GM18502 (cell line): ENCODE measurements around the gene SNHG17.
"Not testable (repeated sequence)": the region's sequence is repeated elsewhere in the genome, so short reads cannot be mapped to it uniquely, and the experiment has no call there.

Experiments
- ATAC-seq: cut with Tn5 transposase; IDR thresholded peaks from one replicate; pipeline ENCODE4 v1.9.1; 2021; ENCODE audit warnings: mild to moderate bottlenecking; ENCODE audit not compliant: unreplicated experiment, poor library complexity

The SNHG17 gene

GRCh38 chr20:38447931-38448675, 13.0 kb upstream of the SNHG17 start:
- ATAC-seq = peak; percentile 52

GRCh38 chr20:38447251-38447661, 12.1 kb upstream of the SNHG17 start:
- no peak for ATAC-seq

- ATAC-seq = peak; percentile 82
Observed at GRCh38 chr20:38446441-38447209, 11.5 kb upstream of the SNHG17 start.

DNA sequence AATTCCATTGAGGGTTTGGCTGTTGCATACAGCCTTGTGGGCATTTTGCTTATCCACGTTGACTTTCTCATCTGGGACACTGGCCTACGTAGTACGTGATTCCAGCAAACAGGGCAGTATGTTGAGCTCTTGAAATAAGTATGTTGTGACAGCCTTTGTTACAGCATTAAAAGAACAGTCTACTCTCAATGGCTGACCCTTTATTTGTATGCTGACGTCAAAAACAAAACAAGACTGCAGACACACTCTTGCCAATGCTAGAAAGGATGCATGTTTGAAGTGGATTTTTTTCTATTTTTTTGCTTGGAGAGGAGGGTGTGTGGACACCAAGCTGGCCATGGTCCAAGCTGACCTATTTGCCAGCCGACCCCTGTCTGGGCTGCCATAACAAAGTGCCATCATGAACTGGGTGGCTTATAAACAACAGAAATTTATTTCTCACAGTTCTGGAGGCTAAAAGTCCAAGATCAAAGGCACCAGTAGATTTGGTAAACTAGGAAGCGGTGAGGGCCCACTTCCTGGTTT, 10.8 kb upstream of the SNHG17 start:
- no peak for ATAC-seq

GRCh38 chr20:38445381-38445796, 10.3 kb upstream of the SNHG17 start:
- no peak for ATAC-seq

GRCh38 chr20:38441916-38442315, 6.8 kb upstream of the SNHG17 start:
- ATAC-seq = no peak

DNA sequence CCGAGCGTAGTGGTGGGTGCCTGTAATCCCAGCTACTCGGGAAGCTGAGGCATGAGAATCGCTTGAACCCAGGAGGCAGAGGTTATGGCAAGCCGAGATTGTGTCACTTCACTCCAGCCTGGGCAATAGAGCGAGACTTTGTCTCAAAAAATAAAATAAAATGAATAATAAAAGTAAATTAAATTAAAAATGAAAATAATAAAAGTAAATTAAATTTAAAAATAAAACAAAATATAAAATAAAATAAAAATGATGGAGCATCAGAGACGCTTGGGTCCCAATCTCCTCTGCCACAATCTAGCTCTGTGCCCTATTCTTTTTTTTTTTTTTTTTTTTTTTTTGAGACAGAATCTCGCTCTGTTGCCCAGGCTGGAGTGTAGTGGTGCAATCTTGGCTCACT, 6.0 kb upstream of the SNHG17 start:
- ATAC-seq = not testable (repeated sequence)

GRCh38 chr20:38437796-38438195, 2.7 kb upstream of the SNHG17 start:
- ATAC-seq = no peak

- no peak for ATAC-seq
Observed at GRCh38 chr20:38435555-38435939, 419 bp upstream of the SNHG17 start.

DNA sequence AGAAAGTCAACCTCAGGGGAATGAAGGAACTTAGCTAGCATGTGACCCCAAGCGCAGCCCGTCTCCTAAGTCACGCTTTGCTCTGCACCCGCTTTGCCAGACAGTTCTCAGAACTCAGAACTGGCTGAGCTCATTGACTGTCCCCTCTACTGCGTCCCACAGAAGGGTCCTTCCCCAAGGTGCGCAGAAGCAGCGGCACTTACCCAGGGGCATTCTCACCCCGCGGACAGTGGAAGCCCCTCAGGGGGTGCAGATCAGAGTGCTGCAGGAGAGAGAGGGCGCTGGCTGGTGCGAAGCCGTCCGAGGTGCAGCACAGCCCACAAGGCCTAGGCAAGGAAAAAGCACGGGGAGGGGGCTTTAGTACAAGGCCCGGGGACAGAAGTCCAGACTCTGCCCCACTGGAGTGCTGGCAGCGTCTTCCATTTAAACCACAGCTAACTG, 807 bp downstream of the SNHG17 start:
- ATAC-seq = peak; percentile 33

DNA sequence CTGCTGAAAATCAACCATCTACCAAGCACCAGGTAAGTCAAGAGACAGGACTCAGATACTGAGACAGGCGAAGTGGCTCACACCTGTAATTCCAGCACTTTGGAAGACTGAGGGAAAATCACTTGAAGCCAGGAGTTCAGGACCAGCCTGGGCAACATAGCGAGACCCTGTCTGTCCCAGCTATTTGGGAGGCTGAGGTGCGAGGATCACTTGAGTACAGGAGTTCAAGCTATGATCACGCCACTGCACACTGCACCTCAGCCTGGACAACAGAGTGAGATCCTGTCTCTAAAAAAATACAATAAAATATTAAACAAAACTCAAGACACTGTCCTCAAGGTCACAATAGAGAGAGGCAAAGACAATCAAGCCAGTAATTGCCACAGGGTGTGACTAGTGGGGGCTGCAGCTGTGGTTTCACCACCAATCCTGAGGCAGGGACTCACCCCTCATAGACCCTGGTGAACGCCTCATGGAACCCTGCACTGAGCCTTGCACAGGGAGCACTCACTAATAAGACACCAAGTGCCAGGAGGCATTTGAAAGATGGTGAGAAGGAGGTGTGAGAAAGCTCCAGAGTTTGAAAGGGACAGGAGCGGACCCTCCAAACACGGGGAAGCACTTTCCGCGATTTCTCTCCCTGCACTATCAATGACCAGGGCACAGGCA, 1.7 kb downstream of the SNHG17 start:
- ATAC-seq = no peak

DNA sequence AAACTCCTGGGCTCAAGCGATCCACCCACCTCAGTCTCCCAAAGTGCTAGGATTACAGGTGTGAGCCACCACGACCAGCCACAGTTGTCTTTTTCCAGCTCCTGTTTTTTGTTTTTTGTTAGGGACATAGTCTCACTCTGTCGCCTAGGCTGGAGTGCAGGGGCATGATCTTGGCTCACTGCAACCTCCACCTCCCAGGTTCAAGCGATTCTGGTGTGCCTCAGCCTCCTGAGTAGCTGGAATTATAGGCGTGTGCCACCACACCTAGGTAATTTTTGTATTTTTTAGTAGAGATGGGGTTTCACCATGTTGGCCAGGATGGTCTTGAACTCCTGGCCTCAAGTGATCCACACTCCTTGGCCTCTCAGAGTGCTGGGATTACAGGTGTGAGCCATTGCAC, 2.3 kb downstream of the SNHG17 start:
- not testable (repeated sequence) for ATAC-seq

DNA sequence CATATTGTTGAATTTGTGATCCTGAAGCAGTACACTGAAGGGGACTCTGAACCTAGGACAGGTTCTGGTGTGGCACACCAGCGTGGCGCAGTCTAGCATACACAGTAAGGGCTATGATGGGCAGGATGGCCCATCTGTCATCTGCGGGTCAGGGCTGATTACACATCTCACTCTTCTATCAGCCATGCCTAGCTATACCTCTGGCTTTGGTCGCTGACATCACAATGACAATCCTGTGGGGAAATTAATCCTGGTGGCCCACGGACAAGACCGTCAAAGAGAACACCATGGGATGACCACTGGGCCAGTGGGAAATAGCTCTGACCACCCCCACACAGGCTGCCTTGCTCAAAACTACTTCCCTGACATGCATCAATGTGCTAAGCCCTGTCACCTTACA, 2.8 kb downstream of the SNHG17 start:
- ATAC-seq = no peak

DNA sequence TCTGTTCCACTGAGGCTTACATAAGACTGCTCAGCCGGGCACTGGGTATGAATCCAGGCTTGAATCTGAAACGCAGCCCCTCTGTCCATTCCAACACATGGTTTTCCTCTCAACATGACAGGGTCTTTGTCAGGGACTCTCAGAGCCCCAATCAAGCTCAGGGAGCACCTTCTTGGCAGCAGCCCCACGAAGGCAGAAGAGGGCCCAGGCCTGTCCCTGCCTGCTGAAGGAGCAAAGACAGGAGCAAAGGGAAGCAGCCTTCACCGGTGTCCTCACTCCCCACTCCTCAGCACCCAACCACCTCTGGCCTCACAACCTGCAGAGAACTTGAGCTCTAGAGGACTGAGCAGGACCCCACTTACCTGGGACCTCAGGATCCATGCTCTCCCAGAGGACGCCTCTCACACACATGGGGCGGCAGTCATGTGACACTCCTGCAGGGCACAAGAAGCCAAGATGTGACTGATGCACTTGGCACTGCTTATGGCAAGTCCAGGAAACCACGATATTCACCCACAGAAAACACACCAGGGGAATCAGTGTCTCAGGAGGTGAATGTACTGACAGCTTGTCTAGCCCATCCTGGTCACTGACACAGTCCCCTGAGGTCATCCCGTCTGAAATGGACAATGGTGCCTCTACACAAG, 4.3 kb downstream of the SNHG17 start:
- ATAC-seq = no peak

- no peak for ATAC-seq
Observed at GRCh38 chr20:38429301-38429700, 5.8 kb downstream of the SNHG17 start.

GRCh38 chr20:38428800-38429199, 6.3 kb downstream of the SNHG17 start:
- ATAC-seq = no peak

DNA sequence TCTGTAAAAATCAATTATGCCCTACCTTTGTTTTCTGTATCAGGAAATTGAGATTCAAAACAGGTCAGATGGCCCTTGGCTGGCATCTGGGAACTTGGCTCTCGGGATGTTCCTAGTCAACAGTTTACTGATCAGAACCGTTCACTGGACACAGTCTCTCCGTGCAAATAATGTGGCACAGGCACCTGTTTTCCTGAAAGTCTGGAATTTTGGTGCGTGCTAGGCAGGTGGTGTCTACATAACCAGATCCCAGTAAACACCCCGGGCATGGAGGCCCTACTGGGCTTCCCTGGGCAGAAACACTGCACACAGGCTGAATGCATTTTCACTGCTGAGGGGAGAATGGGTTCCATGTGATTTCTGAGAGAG, 7.5 kb downstream of the SNHG17 start:
- ATAC-seq = no peak

GRCh38 chr20:38426006-38426897, 8.9 kb downstream of the SNHG17 start:
- ATAC-seq = no peak

GRCh38 chr20:38424401-38424800, 10.7 kb downstream of the SNHG17 start:
- ATAC-seq = no peak

DNA sequence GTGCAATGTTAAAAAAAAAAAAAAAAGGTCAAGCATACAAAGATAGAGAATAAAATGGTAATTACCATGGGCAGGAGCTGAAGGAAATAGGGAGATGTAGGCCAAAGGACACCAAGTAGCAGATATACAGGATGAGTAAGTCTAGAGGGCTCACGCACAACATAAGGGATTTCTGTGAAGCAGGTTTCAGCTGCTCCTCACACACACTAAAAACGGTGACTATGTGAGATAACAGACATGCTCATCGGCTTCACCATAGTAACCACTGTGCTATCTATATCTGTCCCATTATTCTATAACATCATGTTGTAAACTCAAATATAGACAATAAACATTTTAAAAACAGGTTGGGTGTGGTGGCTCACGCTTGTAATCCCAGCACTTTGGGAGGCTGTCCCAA, 11.6 kb downstream of the SNHG17 start:
- no peak for ATAC-seq
